H1 (cell line): ENCODE measurements around the gene CHD6. TPM values are rescaled to one million over a fixed set of nuclear protein-coding genes. Genes with fewer than 3 reads are reported as not detected.

ENCODE experiments used
- CTCF ChIA-PET: fragments of 300-600 bp; sonication (Branson Sonifier 250); formaldehyde crosslinking; loops from one replicate; lab custom pipeline; 2021; ENCODE audit not compliant: partially characterized antibody; lab: Charles Lee
- POLR2A ChIA-PET: fragments of 300-600 bp; sonication (Branson Sonifier 250); formaldehyde crosslinking; loops from one replicate; lab custom pipeline; 2021; ENCODE audit warnings: inconsistent platforms; ENCODE audit not compliant: partially characterized antibody; lab: Charles Lee
- DNase-seq, 2 experiments: peaks; one replicate each; pipeline versions ENCODE4 v3.0.0 to v3.0.0-alpha.2; 2010 to 2022; ENCODE audit warnings: low spot score in 2 of 2, low read depth in 1 of 2, mixed read lengths in 1 of 2
- FAIRE-seq: peaks from 2 replicates; lab custom pipeline; 2011; peaks lifted over from hg19 to GRCh38; lab: Jason Lieb, UNC
- H2AFZ ChIP-seq: 2 replicates; pipeline ENCODE4 v1.8.1; 2012; ENCODE audit warnings: low read length, inconsistent platforms
- H2AK5ac ChIP-seq: 2 replicates; pipeline ENCODE4 v1.6.1; 2013; ENCODE audit warnings: low read depth, low read length
- H2BK120ac ChIP-seq: replicated peaks from 2 replicates; pipeline ENCODE3; 2013; ENCODE audit warnings: low read depth, low read length, inconsistent platforms
- H2BK12ac ChIP-seq: 2 replicates; pipeline ENCODE4 v1.6.1; 2013; ENCODE audit warnings: low read depth, low read length
- H2BK15ac ChIP-seq: 2 replicates; pipeline ENCODE4 v1.6.1; 2013; ENCODE audit warnings: low read length
- H2BK20ac ChIP-seq: 2 replicates; pipeline ENCODE4 v1.6.1; 2013; ENCODE audit warnings: low read length
- H2BK5ac ChIP-seq: 2 replicates; pipeline ENCODE4 v1.6.1; 2013; ENCODE audit warnings: low read depth, low read length
- H3K14ac ChIP-seq: 2 replicates; pipeline ENCODE4 v1.6.1; 2013; ENCODE audit warnings: inconsistent platforms; ENCODE audit not compliant: insufficient read length
- H3K18ac ChIP-seq: 2 replicates; pipeline ENCODE4 v1.6.1; 2013; ENCODE audit warnings: low read length; ENCODE audit errors: extremely low read depth
- H3K23ac ChIP-seq: 2 replicates; pipeline ENCODE4 v1.6.1; 2013; ENCODE audit warnings: inconsistent platforms; ENCODE audit not compliant: insufficient read length
- H3K23me2 ChIP-seq: 2 replicates; pipeline ENCODE4 v1.6.1; 2013; ENCODE audit warnings: low read depth, low read length
- H3K27ac ChIP-seq: 2 replicates; pipeline ENCODE4 v1.6.1; 2011; ENCODE audit warnings: low read depth, low read length, inconsistent platforms
- H3K27me3 ChIP-seq, 4 experiments: replicated peaks in 1 of 4; 1 replicate in 1 of 4; 2 replicates in 3 of 4; pipeline versions ENCODE4 v1.6.1 to v1.8.1; 2011 to 2013; ENCODE audit warnings: low read length in 3 of 4, mild to moderate bottlenecking in 3 of 4, inconsistent platforms in 2 of 4, mixed read lengths in 2 of 4, moderate library complexity in 1 of 4; ENCODE audit not compliant: control insufficient read depth in 3 of 4, insufficient read depth in 3 of 4; ENCODE audit errors: extremely low read depth in 1 of 4
- H3K36me3 ChIP-seq, 4 experiments: 2 replicates each; pipeline versions ENCODE4 v1.6.1 to v1.8.1; 2011 to 2013; ENCODE audit warnings: mild to moderate bottlenecking in 4 of 4, low read length in 3 of 4, moderate library complexity in 2 of 4, control low read depth in 1 of 4, inconsistent platforms in 1 of 4; ENCODE audit not compliant: insufficient read depth in 4 of 4, control insufficient read depth in 2 of 4
- H3K4ac ChIP-seq: replicated peaks from 2 replicates; pipeline ENCODE3; 2013; ENCODE audit warnings: low read length, low read depth, mixed read lengths, inconsistent platforms; ENCODE audit not compliant: insufficient read length
- H3K4me1 ChIP-seq, 4 experiments: replicated peaks in 1 of 4; 1 replicate in 1 of 4; 2 replicates in 3 of 4; pipeline versions ENCODE4 v1.6.1 to v1.8.1; 2011 to 2013; ENCODE audit warnings: low read length in 3 of 4, inconsistent platforms in 2 of 4, mixed read lengths in 1 of 4; ENCODE audit not compliant: insufficient read depth in 4 of 4, control insufficient read depth in 3 of 4
- H3K4me2 ChIP-seq, 2 experiments: 2 replicates each; pipeline versions ENCODE4 v1.6.1 to v1.8.1; 2011 to 2013; ENCODE audit warnings: low read depth in 2 of 2, low read length in 2 of 2, control low read depth in 1 of 2, inconsistent platforms in 1 of 2, mild to moderate bottlenecking in 1 of 2; ENCODE audit not compliant: insufficient read depth in 1 of 2
- H3K4me3 ChIP-seq, 4 experiments: fragments of 200-600, 300-600 bp in 1 of 4; sonication (generic), shearing (Covaris generic), sonication (Bioruptor Twin) in 1 of 4; 2 replicates each; pipeline versions ENCODE4 v1.5.1 to v1.8.1; 2011 to 2016; ENCODE audit warnings: low read length in 4 of 4, low read depth in 3 of 4, control low read depth in 2 of 4, inconsistent platforms in 2 of 4, mild to moderate bottlenecking in 2 of 4, mixed read lengths in 1 of 4, moderate library complexity in 1 of 4; ENCODE audit not compliant: insufficient read depth in 2 of 4; ENCODE audit errors: extremely low read depth in 1 of 4
- H3K56ac ChIP-seq: replicated peaks from 2 replicates; pipeline ENCODE3; 2013; ENCODE audit warnings: low read depth, mild to moderate bottlenecking, mixed read lengths, low read length, inconsistent platforms; ENCODE audit not compliant: insufficient read length
- H3K79me1 ChIP-seq: 2 replicates; pipeline ENCODE4 v1.6.1; 2013; ENCODE audit warnings: low read depth, low read length, control low read depth
- H3K79me2 ChIP-seq, 2 experiments: 2 replicates each; pipeline versions ENCODE4 v1.6.1 to v1.8.1; 2012 to 2013; ENCODE audit warnings: low read length in 2 of 2, mild to moderate bottlenecking in 2 of 2, inconsistent platforms in 1 of 2; ENCODE audit not compliant: insufficient read depth in 2 of 2, control insufficient read depth in 1 of 2
- H3K9ac ChIP-seq, 4 experiments: replicated peaks in 1 of 4; 1 replicate in 1 of 4; 2 replicates in 3 of 4; pipeline versions ENCODE4 v1.6.1 to v1.8.1; 2011 to 2013; ENCODE audit warnings: low read depth in 3 of 4, low read length in 3 of 4, control low read depth in 2 of 4, mild to moderate bottlenecking in 2 of 4, moderate library complexity in 2 of 4, inconsistent platforms in 1 of 4; ENCODE audit errors: extremely low read depth in 1 of 4
- H3K9me3 ChIP-seq, 2 experiments: 2 replicates each; pipeline versions ENCODE4 v1.6.1 to v1.8.1; 2012 to 2013; ENCODE audit warnings: mild to moderate bottlenecking in 2 of 2, moderate library complexity in 2 of 2, control low read depth in 1 of 2, inconsistent platforms in 1 of 2, low read depth in 1 of 2, low read length in 1 of 2, mixed read lengths in 1 of 2; ENCODE audit not compliant: insufficient read depth in 2 of 2
- H4K20me1 ChIP-seq, 2 experiments: replicated peaks in 1 of 2; 2 replicates each; pipeline versions ENCODE3 to v1.8.1; 2011 to 2013; ENCODE audit warnings: inconsistent platforms in 2 of 2, low read length in 2 of 2, mild to moderate bottlenecking in 1 of 2; ENCODE audit not compliant: insufficient read depth in 2 of 2, control insufficient read depth in 1 of 2
- H4K5ac ChIP-seq: 2 replicates; pipeline ENCODE4 v1.6.1; 2013; ENCODE audit warnings: low read length, low read depth, mixed read lengths, inconsistent platforms; ENCODE audit not compliant: insufficient read length
- H4K8ac ChIP-seq: 2 replicates; pipeline ENCODE4 v1.8.0; 2013; ENCODE audit warnings: mild to moderate bottlenecking, moderate library complexity, low read length, inconsistent platforms; ENCODE audit not compliant: insufficient read depth; ENCODE audit errors: extremely low read depth
- H4K91ac ChIP-seq: replicated peaks from 2 replicates; pipeline ENCODE3; 2013; ENCODE audit warnings: low read length, mixed read lengths, inconsistent platforms; ENCODE audit not compliant: insufficient read length
- ASH2L ChIP-seq: fragments of 200-600, 300-600 bp; sonication (generic); IDR thresholded peaks from one replicate; pipeline ENCODE4 v1.7.1; 2017; ENCODE audit warnings: low read length
- BCL11A ChIP-seq, 2 experiments: IDR thresholded peaks; one replicate each; pipeline ENCODE4 v1.6.1; 2011; ENCODE audit warnings: low read depth in 2 of 2, low read length in 2 of 2, mild to moderate bottlenecking in 2 of 2
- CBX8 ChIP-seq: fragments of 300-800, 300-1000 bp; sonication (generic); IDR thresholded peaks from 2 replicates; pipeline ENCODE4 v1.7.1; 2016; ENCODE audit warnings: low read depth, low read length, borderline replicate concordance
- EZH2 ChIP-seq: fragments of 200-600 bp; sonication (generic); IDR thresholded peaks from 2 replicates; pipeline ENCODE4 v1.7.1; 2012; ENCODE audit warnings: low read depth, mild to moderate bottlenecking, moderate library complexity, low read length, inconsistent platforms; ENCODE audit not compliant: severe bottlenecking
- GTF2F1 ChIP-seq: IDR thresholded peaks from 2 replicates; pipeline ENCODE4 v1.6.1; 2012; ENCODE audit warnings: low read depth, low read length, improper control_type of control experiment, borderline replicate concordance
- KDM5A ChIP-seq: fragments of 200-600 bp; IDR thresholded peaks from 2 replicates; pipeline ENCODE4 v1.7.1; 2012; ENCODE audit warnings: mild to moderate bottlenecking, low read length, inconsistent platforms, mixed read lengths
- MAFK ChIP-seq: IDR thresholded peaks from 2 replicates; pipeline ENCODE4 v1.6.1; 2012; ENCODE audit warnings: low read depth, mild to moderate bottlenecking, improper control_type of control experiment, low read length
- POLR2AphosphoS5 ChIP-seq: IDR thresholded peaks from 2 replicates; pipeline ENCODE4 v1.6.1; 2011; ENCODE audit warnings: low read depth, low read length
- RBBP5 ChIP-seq: IDR thresholded peaks from 2 replicates; pipeline ENCODE4 v1.7.1; 2012; ENCODE audit warnings: low read depth, mild to moderate bottlenecking, inconsistent platforms, low read length, moderate library complexity, borderline replicate concordance
- SIN3A ChIP-seq, 2 experiments: IDR thresholded peaks in 1 of 2; conservative IDR thresholded peaks in 1 of 2; 2 replicates each; pipeline ENCODE4 v1.6.1; 2011 to 2012; ENCODE audit warnings: low read length in 2 of 2, improper control_type of control experiment in 1 of 2, low read depth in 1 of 2, mild to moderate bottlenecking in 1 of 2
- SIX5 ChIP-seq: IDR thresholded peaks from 2 replicates; pipeline ENCODE4 v1.6.1; 2011; ENCODE audit warnings: mild to moderate bottlenecking, low read depth, low read length
- WGBS, 2 experiments: shearing (Covaris generic) in 1 of 2; methylation state at CpG; one replicate each; pipeline versions ENCODE4 v1.1.6 to v1.1.7; 2013 to 2015; ENCODE audit warnings: low lambda C conversion rate in 2 of 2, mixed read lengths in 2 of 2, inconsistent platforms in 1 of 2, low coverage in 1 of 2, missing lambda C conversion rate in 1 of 2; ENCODE audit not compliant: insufficient replicate concordance in 2 of 2, insufficient coverage in 1 of 2, insufficient read length in 1 of 2; ENCODE audit errors: extremely low coverage in 1 of 2, missing lambda C conversion rate in 1 of 2; 5-methylcytosine and 5-hydroxymethylcytosine counted together
- polyA plus RNA-seq, 7 experiments: library from polyadenylated mRNA; depleted of rRNA in 3 of 7; stranded (reverse) in 5 of 7; unstranded in 2 of 7; fragments of >200 nt in 5 of 7; fragments of 200-250 nt in 2 of 7; gene quantifications; 1 replicate in 5 of 7; 2 replicates in 1 of 7; 4 replicates in 1 of 7; pipeline versions ENCODE4 v1.2.1 to v1.2.3, GENCODE V29; 2011 to 2013; ENCODE audit warnings: missing spikeins in 2 of 7, mixed read lengths in 2 of 7
- total RNA-seq: library from RNA; stranded (reverse); fragmentation: NEBNext Ultra II Directional; extraction: Animal tissue kit (Norgen Biotek cat#: 25700); gene quantifications from 2 replicates; pipeline ENCODE4 v1.2.1, GENCODE V29; 2021
- TF ChIP-seq, protein P1 (sequence below): IDR thresholded peaks from 2 replicates; pipeline ENCODE4 v1.6.1; 2012; ENCODE audit warnings: inconsistent platforms
- TF ChIP-seq, protein P2 (sequence below): IDR thresholded peaks from 2 replicates; pipeline ENCODE4 v1.6.1; 2011; ENCODE audit warnings: low read length, improper control_type of control experiment

Gene CHD6
- total and polyA plus RNA-seq, 2 of the 8 experiments (the other 6 are each of a cell fraction or from before 2014, with no cell fraction given): 11.1 to 62.9 TPM

DNA sequence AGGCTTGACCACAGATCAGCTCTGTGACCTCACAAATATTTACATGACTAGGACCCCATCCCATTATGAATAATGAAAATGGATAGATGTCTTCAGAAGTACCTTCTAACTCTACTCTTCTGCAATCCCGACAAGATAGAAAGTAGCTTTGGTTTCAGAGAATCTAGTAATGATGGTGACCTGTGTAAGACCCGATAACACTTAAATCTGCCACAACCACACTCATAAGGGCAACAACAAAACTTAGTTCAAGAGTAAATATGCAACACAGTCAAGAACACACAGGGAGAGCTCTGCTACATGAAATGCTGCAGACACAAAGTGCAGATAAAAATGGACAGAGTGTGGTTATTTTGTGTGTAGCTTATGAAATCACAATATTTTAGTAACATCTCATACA is 9.6 kb downstream of the CHD6 start:
- no peak overlapping the region for H4K91ac ChIP-seq
- H3K27ac ChIP-seq: no peak overlapping the region
- H2BK12ac ChIP-seq: no peak overlapping the region
- no peak overlapping the region for H2AFZ ChIP-seq
- no peak overlapping the region for H3K4me3 ChIP-seq
- 79% methylated on average over 2 of the region's 2 CpGs; no CpG with 5 or more reads in 1 of the 2 experiments for WGBS, 2 experiments
- no peak overlapping the region for H3K4ac ChIP-seq
- no peak overlapping the region for H4K8ac ChIP-seq
- H3K4me2 ChIP-seq: no peak overlapping the region
- H3K9ac ChIP-seq: no peak overlapping the region
- H3K4me1 ChIP-seq: peaks cover under 1 to 9% (median 5%) of the 10 kb centered on the region in 4 experiments; a peak in 4 of 7 replicates
- no peak overlapping the region for H4K5ac ChIP-seq
- H2BK5ac ChIP-seq: no peak overlapping the region
- ChIA-PET CTCF (interaction anchor here (0.6 to 1.2 kb wide), 3 partner anchors 11 to 158 kb away, joined by 3 to 4 read pairs (median 3); no protein-coding TSS in a partner anchor), POLR2A (interaction anchor here (0.5 to 1.0 kb wide), 4 partner anchors 10 to 166 kb away, joined by 3 to 4 read pairs (median 3); partner anchors contain the start of gene CHD6)
- H4K20me1 ChIP-seq: peaks cover 19 to 21% of the 10 kb centered on the region in 2 experiments
- no peak overlapping the region for H3K56ac ChIP-seq
- H3K23ac ChIP-seq: no peak overlapping the region
- H3K14ac ChIP-seq: no peak overlapping the region
- no peaks in the 10 kb centered on the region for H3K27me3 ChIP-seq
- no peak overlapping the region for H2BK120ac ChIP-seq
- H3K36me3 ChIP-seq: no peaks in the 10 kb centered on the region
- no peak overlapping the region for H2BK15ac ChIP-seq
- no peak for FAIRE-seq
- DNase-seq: no peak
- no peak overlapping the region for H2BK20ac ChIP-seq
- peaks cover 54 to 99% of the 10 kb centered on the region in 2 experiments for H3K79me2 ChIP-seq
- H3K23me2 ChIP-seq: no peaks in the 10 kb centered on the region
- no peaks in the 10 kb centered on the region for H3K9me3 ChIP-seq
- no peak overlapping the region for H3K18ac ChIP-seq
- no peak overlapping the region for H2AK5ac ChIP-seq
- peaks cover 8% of the 10 kb centered on the region for H3K79me1 ChIP-seq
- TF ChIP-seq, protein P1, sequence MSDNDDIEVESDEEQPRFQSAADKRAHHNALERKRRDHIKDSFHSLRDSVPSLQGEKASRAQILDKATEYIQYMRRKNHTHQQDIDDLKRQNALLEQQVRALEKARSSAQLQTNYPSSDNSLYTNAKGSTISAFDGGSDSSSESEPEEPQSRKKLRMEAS: no peak
- TF ChIP-seq SIN3A (conservative IDR thresholded peaks at IDR 0.05 in 1 of 2, IDR thresholded peaks at IDR 0.05 in 1 of 2; ENCODE audit: low read depth in 1 of 2, low read length in 2 of 2): no peak
- TF ChIP-seq MAFK: no peak
- TF ChIP-seq, protein P2, sequence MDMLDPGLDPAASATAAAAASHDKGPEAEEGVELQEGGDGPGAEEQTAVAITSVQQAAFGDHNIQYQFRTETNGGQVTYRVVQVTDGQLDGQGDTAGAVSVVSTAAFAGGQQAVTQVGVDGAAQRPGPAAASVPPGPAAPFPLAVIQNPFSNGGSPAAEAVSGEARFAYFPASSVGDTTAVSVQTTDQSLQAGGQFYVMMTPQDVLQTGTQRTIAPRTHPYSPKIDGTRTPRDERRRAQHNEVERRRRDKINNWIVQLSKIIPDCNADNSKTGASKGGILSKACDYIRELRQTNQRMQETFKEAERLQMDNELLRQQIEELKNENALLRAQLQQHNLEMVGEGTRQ: no peak
- TF ChIP-seq SIX5: no peak
- no peak for TF ChIP-seq EZH2
- no peak for TF ChIP-seq POLR2AphosphoS5
- no peak for TF ChIP-seq RBBP5
- no peak for TF ChIP-seq GTF2F1
- TF ChIP-seq CBX8: no peak
- TF ChIP-seq BCL11A (IDR thresholded peaks at IDR 0.05; ENCODE audit: low read depth in 2 of 2, low read length in 2 of 2): no peak
- no peak for TF ChIP-seq KDM5A
- TF ChIP-seq ASH2L: no peak
